PFSK-1 (cell line): ENCODE data around the gene SEC23IP.

Source experiments
- POLR2AphosphoS5 ChIP-seq: IDR thresholded peaks from 2 replicates; pipeline ENCODE4 v1.6.1; 2012; ENCODE audit warnings: low read depth, mild to moderate bottlenecking, control low read depth, low read length, moderate library complexity
- REST ChIP-seq, 2 experiments: IDR thresholded peaks; 2 replicates each; pipeline versions ENCODE4 v1.6.1 to v1.8.0; 2011 to 2012; ENCODE audit warnings: low read depth in 2 of 2, low read length in 2 of 2, control low read depth in 1 of 2, inconsistent platforms in 1 of 2, mild to moderate bottlenecking in 1 of 2, moderate library complexity in 1 of 2; ENCODE audit not compliant: insufficient read depth in 1 of 2
- TAF1 ChIP-seq: IDR thresholded peaks from 2 replicates; pipeline ENCODE4 v1.6.1; 2012; ENCODE audit warnings: low read length, control low read depth, borderline replicate concordance; ENCODE audit not compliant: insufficient read depth

- no peak for TF ChIP-seq POLR2AphosphoS5
- TF ChIP-seq REST (IDR thresholded peaks at IDR 0.05; ENCODE audit: insufficient read depth in 1 of 2, low read depth in 2 of 2, low read length in 2 of 2), result no peak
- no peak for TF ChIP-seq TAF1
Measured at GRCh38 chr10:119940487-119940886, 48.0 kb downstream of the SEC23IP start.
